ENCODE results near the gene PKDCC.

PKDCC gene

GRCh38 chr2:42047488-42048298, at the start of gene PKDCC:
Gene PKDCC, plus strand, starts transcription at chr2:42048021. Its CDS starts 179 bp downstream, at chr2:42048200.
- peak; percentile 14 to 17 for DNase-seq

GRCh38 chr2:41998186-41999127, 49.4 kb upstream of the PKDCC start:
- no peak for DNase-seq

GRCh38 chr2:41999128-41999480, 48.7 kb upstream of the PKDCC start:
- DNase-seq: no peak

GRCh38 chr2:41999592-42000281, 48.1 kb upstream of the PKDCC start:
- DNase-seq: no peak

GRCh38 chr2:42001711-42002201, 46.1 kb upstream of the PKDCC start:
- DNase-seq: no peak

GRCh38 chr2:42007551-42007950, 40.3 kb upstream of the PKDCC start:
- no peak for DNase-seq

- no peak for DNase-seq
These were observed 39.4 kb upstream of the PKDCC start for GRCh38 chr2:42008241-42008921.

GRCh38 chr2:42009657-42010580, 37.9 kb upstream of the PKDCC start:
- peak; percentile 31 to 39 for DNase-seq

- no peak for DNase-seq
These were observed 37.0 kb upstream of the PKDCC start for GRCh38 chr2:42010743-42011298.

GRCh38 chr2:42012137-42012536, 35.7 kb upstream of the PKDCC start:
- DNase-seq: no peak

- no peak for DNase-seq
These were observed 35.2 kb upstream of the PKDCC start for GRCh38 chr2:42012651-42013050.

- DNase-seq: no peak
These were observed 34.4 kb upstream of the PKDCC start for GRCh38 chr2:42013409-42013808.

GRCh38 chr2:42021464-42021863, 26.4 kb upstream of the PKDCC start:
- no peak for DNase-seq

GRCh38 chr2:42025151-42025582, 22.7 kb upstream of the PKDCC start:
- DNase-seq: no peak

GRCh38 chr2:42026272-42026671, 21.5 kb upstream of the PKDCC start:
- no peak for DNase-seq

- DNase-seq: no peak
These were observed 19.2 kb upstream of the PKDCC start for GRCh38 chr2:42028571-42029148.

- no peak for DNase-seq
These were observed 18.6 kb upstream of the PKDCC start for GRCh38 chr2:42029171-42029570.

- DNase-seq: no peak
These were observed 18.1 kb upstream of the PKDCC start for GRCh38 chr2:42029639-42030199.

GRCh38 chr2:42030200-42030759, 17.5 kb upstream of the PKDCC start:
- no peak for DNase-seq

GRCh38 chr2:42030829-42031228, 17.0 kb upstream of the PKDCC start:
- DNase-seq: no peak
